HepG2 (cell line): Measurements from ENCODE around the gene C10orf71. TPM values are rescaled to one million over a fixed set of nuclear protein-coding genes. Genes with fewer than 3 reads are reported as not detected.

Experiments used
- ATAC-seq: fragments of 200-7000 bp; cut with Tn5 transposase; 3 replicates; pipeline ENCODE4 v1.9.1; 2020; ENCODE audit warnings: mild to moderate bottlenecking, moderate library complexity
- BruUV-seq: library from RNA; stranded (reverse); fragments of 400-500 nt; replicated peaks from 2 replicates; lab custom pipeline; 2021; lab: Mats Ljungman, UMichigan
- CTCF ChIA-PET: fragments of 300-600 bp; formaldehyde crosslinking; extraction: SDS; loops from one replicate; lab custom pipeline; 2021; ENCODE audit warnings: low total read pairs, inconsistent platforms, low intra/inter-chr PET ratio; lab: Yijun Ruan, JAX
- POLR2A ChIA-PET: fragments of 350-600 bp; sonication (Branson Sonifier 250); formaldehyde crosslinking; loops from one replicate; lab custom pipeline; 2020; ENCODE audit warnings: antibody characterized with exemption, inconsistent platforms; lab: Yijun Ruan, JAX
- DNase-seq: peaks from one replicate; pipeline ENCODE4 v3.0.0-alpha.2; 2015; ENCODE audit warnings: low spot score
- FAIRE-seq: peaks from 3 replicates; lab custom pipeline; 2011; peaks lifted over from hg19 to GRCh38; lab: Jason Lieb, UNC
- H2AFZ ChIP-seq: one replicate; pipeline ENCODE4 v1.6.1; 2011; ENCODE audit warnings: low read length, inconsistent platforms
- H3K27ac ChIP-seq: fragments of 300-600 bp; 3 replicates; pipeline ENCODE4 v1.8.0; 2011; ENCODE audit warnings: mixed run types, mild to moderate bottlenecking, mixed read lengths, low read length, inconsistent platforms; ENCODE audit not compliant: insufficient read depth; ENCODE audit errors: extremely low read length
- H3K27me3 ChIP-seq, 2 experiments: fragments of 200-600 bp in 1 of 2; 2 replicates in 1 of 2; 3 replicates in 1 of 2; pipeline versions ENCODE4 v1.6.0 to v1.8.0; 2011; ENCODE audit warnings: low read length in 2 of 2, mild to moderate bottlenecking in 2 of 2, moderate library complexity in 2 of 2, inconsistent platforms in 1 of 2; ENCODE audit not compliant: insufficient read depth in 2 of 2, control insufficient read depth in 1 of 2
- H3K36me3 ChIP-seq, 2 experiments: fragments of 200-600 bp in 1 of 2; replicated peaks in 1 of 2; 2 replicates in 1 of 2; 3 replicates in 1 of 2; pipeline versions ENCODE4 v1.5.1 to v1.8.0; 2011; ENCODE audit warnings: low read length in 2 of 2, inconsistent platforms in 1 of 2; ENCODE audit not compliant: insufficient read depth in 2 of 2, control insufficient read depth in 1 of 2
- H3K4me1 ChIP-seq: 2 replicates; pipeline ENCODE4 v1.5.1; 2012; ENCODE audit warnings: low read length, inconsistent platforms; ENCODE audit not compliant: insufficient read depth
- H3K4me2 ChIP-seq: 2 replicates; pipeline ENCODE4 v1.6.0; 2011; ENCODE audit warnings: low read depth, low read length, inconsistent platforms
- H3K4me3 ChIP-seq, 3 experiments: fragments of 200-600 bp in 1 of 3; sonication (generic), shearing (Covaris generic) in 1 of 3; replicated peaks in 1 of 3; 2 replicates each; pipeline ENCODE4 v1.5.1; 2011 to 2016; ENCODE audit warnings: low read length in 3 of 3, inconsistent platforms in 2 of 3, low read depth in 2 of 3, mild to moderate bottlenecking in 2 of 3, control low read depth in 1 of 3, mixed read lengths in 1 of 3; ENCODE audit not compliant: insufficient read depth in 1 of 3
- H3K79me2 ChIP-seq: one replicate; pipeline ENCODE4 v1.6.1; 2011; ENCODE audit warnings: low read length, inconsistent platforms; ENCODE audit not compliant: insufficient read depth
- H3K9ac ChIP-seq: 2 replicates; pipeline ENCODE4 v1.6.0; 2011; ENCODE audit warnings: mild to moderate bottlenecking, low read depth, low read length, inconsistent platforms; ENCODE audit not compliant: insufficient read depth
- H3K9me3 ChIP-seq: 2 replicates; pipeline ENCODE4 v1.5.1; 2012; ENCODE audit warnings: mild to moderate bottlenecking, low read length
- H4K20me1 ChIP-seq: 2 replicates; pipeline ENCODE4 v1.6.0; 2011; ENCODE audit warnings: inconsistent platforms, mild to moderate bottlenecking, low read length, moderate library complexity; ENCODE audit not compliant: insufficient read depth
- FOXJ3 ChIP-seq: sonication (generic); formaldehyde crosslinking; IDR thresholded peaks from 2 replicates; pipeline ENCODE4 v1.4.0; 2020; ENCODE audit warnings: missing genetic modification reagents, mild to moderate bottlenecking, borderline replicate concordance
- GATAD1 ChIP-seq: IDR thresholded peaks from 2 replicates; pipeline ENCODE4 v1.6.1; 2016; ENCODE audit warnings: missing genetic modification reagents, missing compliant biosample characterization
- HIVEP1 ChIP-seq: sonication (generic); formaldehyde crosslinking; IDR thresholded peaks from 2 replicates; pipeline ENCODE4 v1.4.0; 2020; ENCODE audit warnings: mild to moderate bottlenecking, missing genetic modification reagents
- PATZ1 ChIP-seq: sonication (generic); formaldehyde crosslinking; IDR thresholded peaks from 2 replicates; pipeline ENCODE4 v1.4.0; 2020; ENCODE audit warnings: missing genetic modification reagents
- PHF8 ChIP-seq: sonication (generic); formaldehyde crosslinking; IDR thresholded peaks from 2 replicates; pipeline ENCODE4 v1.5.0; 2020; ENCODE audit warnings: missing genetic modification reagents
- RARG ChIP-seq: sonication (generic); formaldehyde crosslinking; IDR thresholded peaks from 2 replicates; pipeline ENCODE4 v1.4.0; 2020; ENCODE audit warnings: low read depth, mild to moderate bottlenecking, missing genetic modification reagents
- REPIN1 ChIP-seq: sonication (generic); formaldehyde crosslinking; IDR thresholded peaks from 2 replicates; pipeline ENCODE4 v1.8.0; 2022; ENCODE audit warnings: missing genetic modification reagents, low read depth, mild to moderate bottlenecking, borderline replicate concordance
- SMAD9 ChIP-seq: sonication (generic); formaldehyde crosslinking; IDR thresholded peaks from 2 replicates; pipeline ENCODE4 v1.5.1; 2020; ENCODE audit warnings: mild to moderate bottlenecking, missing genetic modification reagents
- SRF ChIP-seq: IDR thresholded peaks from 2 replicates; pipeline ENCODE4 v1.6.1; 2011; ENCODE audit warnings: mild to moderate bottlenecking, low read depth, low read length, moderate library complexity
- ZFY ChIP-seq: sonication (generic); formaldehyde crosslinking; IDR thresholded peaks from 2 replicates; pipeline ENCODE4 v1.4.0; 2020; ENCODE audit warnings: missing genetic modification reagents
- ZNF143 ChIP-seq: sonication (generic); formaldehyde crosslinking; IDR thresholded peaks from 2 replicates; pipeline ENCODE4 v1.4.0; 2020; ENCODE audit warnings: missing genetic modification reagents
- ZNF383 ChIP-seq: sonication (generic); formaldehyde crosslinking; IDR thresholded peaks from 2 replicates; pipeline ENCODE4 v1.4.0; 2020; ENCODE audit warnings: missing genetic modification reagents, mild to moderate bottlenecking, borderline replicate concordance
- ZNF598 ChIP-seq: sonication (generic); formaldehyde crosslinking; IDR thresholded peaks from 2 replicates; pipeline ENCODE4 v1.5.1; 2020; ENCODE audit warnings: mild to moderate bottlenecking, missing genetic modification reagents, borderline replicate concordance
- WGBS: methylation state at CpG from one replicate; pipeline ENCODE4 v1.1.6; 2017; ENCODE audit warnings: low lambda C conversion rate; 5-methylcytosine and 5-hydroxymethylcytosine counted together
- in situ Hi-C: cut with HindIII; loops from 2 replicates; pipeline ENCODE4 v1.10.0; 2017; ENCODE audit warnings: low pct_unique_long_range_greater_than_20kb; ENCODE audit not compliant: extremely low pct_ligation_motif_present
- intact Hi-C: fragments of 100-400 bp; cut with micrococcal nuclease; formaldehyde crosslinking; loops from one replicate; pipeline ENCODE4 v1.10.0; 2022; ENCODE audit not compliant: unreplicated experiment
- polyA plus RNA-seq, 8 experiments: library from polyadenylated mRNA; depleted of rRNA in 3 of 8; stranded (reverse) in 7 of 8; unstranded in 1 of 8; fragments of >200 nt; fragmentation: Illumina TruSeq in 4 of 8; extraction: Trizol in 4 of 8; gene quantifications; 2 replicates each; pipeline versions ENCODE4 v1.2.1 to v1.2.3, GENCODE V29; 2011 to 2016; ENCODE audit warnings: low read depth in 4 of 8, missing spikeins in 1 of 8, mixed read lengths in 1 of 8; ENCODE audit not compliant: insufficient read depth in 1 of 8
- total RNA-seq, 5 experiments: library from RNA; depleted of rRNA; stranded (reverse); fragments of >200 nt; fragmentation: Illumina TruSeq; extraction: Trizol; gene quantifications; 2 replicates each; pipeline ENCODE4 v1.2.3, GENCODE V29; 2016; ENCODE audit warnings: low read depth in 1 of 5
- TF ChIP-seq, protein P1 (sequence below): sonication (generic); formaldehyde crosslinking; IDR thresholded peaks from 2 replicates; pipeline ENCODE4 v1.8.0; 2022; ENCODE audit warnings: mild to moderate bottlenecking, missing genetic modification reagents, moderate library complexity
- TF ChIP-seq, protein P2 (sequence below): sonication (generic); formaldehyde crosslinking; conservative IDR thresholded peaks from 2 replicates; pipeline ENCODE4 v1.8.0; 2022; ENCODE audit warnings: missing genetic modification reagents
- TF ChIP-seq, protein P3 (sequence below): sonication (generic); formaldehyde crosslinking; IDR thresholded peaks from 2 replicates; pipeline ENCODE4 v1.9.0; 2021; ENCODE audit warnings: missing genetic modification reagents, mild to moderate bottlenecking, borderline replicate concordance

Gene C10orf71
- total and polyA plus RNA-seq, 2 of the 13 experiments (the other 11 are each of a cell fraction or from before 2014, with no cell fraction given) = not detected

GRCh38 chr10:49355221-49355620, 56.3 kb downstream of the C10orf71 start:
- intact Hi-C loops = no loop called here
- no peak for FAIRE-seq

More at GRCh38 chr10:49355221-49355620, 56.3 kb downstream of the C10orf71 start:
- H2AFZ ChIP-seq = no peak overlapping the region
- no peak overlapping the region for H3K4me3 ChIP-seq
- H3K9ac ChIP-seq = no peak overlapping the region
- H3K27me3 ChIP-seq = no peaks in the 10 kb centered on the region
- no TSS peak for BruUV-seq
- no peaks in the 10 kb centered on the region for H3K9me3 ChIP-seq
- no peaks in the 10 kb centered on the region for H3K36me3 ChIP-seq
- H3K27ac ChIP-seq = no peak overlapping the region
- POLR2A ChIA-PET = no interaction called here
- no peaks in the 10 kb centered on the region for H3K79me2 ChIP-seq
- CTCF ChIA-PET = no interaction called here
- ATAC-seq = no peak
- in situ Hi-C loops = no loop called here
- DNase-seq = no peak
- H3K4me1 ChIP-seq = peaks cover 9% of the 10 kb centered on the region; the same call in 1 of the 2 replicates
- no peak for TF ChIP-seq PATZ1 (CRISPR knock-in tag)
- no peak for TF ChIP-seq REPIN1 (CRISPR knock-in tag)
- TF ChIP-seq HIVEP1 (CRISPR knock-in tag) = no peak
- TF ChIP-seq, protein P1, sequence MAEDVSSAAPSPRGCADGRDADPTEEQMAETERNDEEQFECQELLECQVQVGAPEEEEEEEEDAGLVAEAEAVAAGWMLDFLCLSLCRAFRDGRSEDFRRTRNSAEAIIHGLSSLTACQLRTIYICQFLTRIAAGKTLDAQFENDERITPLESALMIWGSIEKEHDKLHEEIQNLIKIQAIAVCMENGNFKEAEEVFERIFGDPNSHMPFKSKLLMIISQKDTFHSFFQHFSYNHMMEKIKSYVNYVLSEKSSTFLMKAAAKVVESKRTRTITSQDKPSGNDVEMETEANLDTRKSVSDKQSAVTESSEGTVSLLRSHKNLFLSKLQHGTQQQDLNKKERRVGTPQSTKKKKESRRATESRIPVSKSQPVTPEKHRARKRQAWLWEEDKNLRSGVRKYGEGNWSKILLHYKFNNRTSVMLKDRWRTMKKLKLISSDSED = no peak
- TF ChIP-seq ZNF383 (CRISPR knock-in tag) = no peak
- no peak for TF ChIP-seq GATAD1 (CRISPR knock-in tag)
- TF ChIP-seq SRF = no peak
- no peak for TF ChIP-seq SMAD9 (CRISPR knock-in tag)
- TF ChIP-seq RARG (CRISPR knock-in tag) = no peak
- TF ChIP-seq, protein P2, sequence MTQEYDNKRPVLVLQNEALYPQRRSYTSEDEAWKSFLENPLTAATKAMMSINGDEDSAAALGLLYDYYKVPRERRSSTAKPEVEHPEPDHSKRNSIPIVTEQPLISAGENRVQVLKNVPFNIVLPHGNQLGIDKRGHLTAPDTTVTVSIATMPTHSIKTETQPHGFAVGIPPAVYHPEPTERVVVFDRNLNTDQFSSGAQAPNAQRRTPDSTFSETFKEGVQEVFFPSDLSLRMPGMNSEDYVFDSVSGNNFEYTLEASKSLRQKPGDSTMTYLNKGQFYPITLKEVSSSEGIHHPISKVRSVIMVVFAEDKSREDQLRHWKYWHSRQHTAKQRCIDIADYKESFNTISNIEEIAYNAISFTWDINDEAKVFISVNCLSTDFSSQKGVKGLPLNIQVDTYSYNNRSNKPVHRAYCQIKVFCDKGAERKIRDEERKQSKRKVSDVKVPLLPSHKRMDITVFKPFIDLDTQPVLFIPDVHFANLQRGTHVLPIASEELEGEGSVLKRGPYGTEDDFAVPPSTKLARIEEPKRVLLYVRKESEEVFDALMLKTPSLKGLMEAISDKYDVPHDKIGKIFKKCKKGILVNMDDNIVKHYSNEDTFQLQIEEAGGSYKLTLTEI (CRISPR knock-in tag) = no peak
- no peak for TF ChIP-seq ZNF598 (CRISPR knock-in tag)
- TF ChIP-seq ZNF143 (CRISPR knock-in tag) = no peak
- TF ChIP-seq, protein P3, sequence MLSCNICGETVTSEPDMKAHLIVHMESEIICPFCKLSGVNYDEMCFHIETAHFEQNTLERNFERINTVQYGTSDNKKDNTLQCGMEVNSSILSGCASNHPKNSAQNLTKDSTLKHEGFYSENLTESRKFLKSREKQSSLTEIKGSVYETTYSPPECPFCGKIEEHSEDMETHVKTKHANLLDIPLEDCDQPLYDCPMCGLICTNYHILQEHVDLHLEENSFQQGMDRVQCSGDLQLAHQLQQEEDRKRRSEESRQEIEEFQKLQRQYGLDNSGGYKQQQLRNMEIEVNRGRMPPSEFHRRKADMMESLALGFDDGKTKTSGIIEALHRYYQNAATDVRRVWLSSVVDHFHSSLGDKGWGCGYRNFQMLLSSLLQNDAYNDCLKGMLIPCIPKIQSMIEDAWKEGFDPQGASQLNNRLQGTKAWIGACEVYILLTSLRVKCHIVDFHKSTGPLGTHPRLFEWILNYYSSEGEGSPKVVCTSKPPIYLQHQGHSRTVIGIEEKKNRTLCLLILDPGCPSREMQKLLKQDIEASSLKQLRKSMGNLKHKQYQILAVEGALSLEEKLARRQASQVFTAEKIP = no peak
- no peak for TF ChIP-seq PHF8 (CRISPR knock-in tag)
- no peak for TF ChIP-seq ZFY
- no peak for TF ChIP-seq FOXJ3 (CRISPR knock-in tag)
- TF ChIP-seq, all 625 proteins: peak for 0
- Histone ChIP-seq H4K20me1 (no peaks in the 10 kb centered on the region), H3K4me2 (no peak overlapping the region)
- WGBS = 13% methylated on average over 3 of the region's 3 CpGs
